Ovary (tissue), 1 donor: ENCODE data around the gene CMTM7.

Experiments
- EP300 ChIP-seq: sonication (generic); formaldehyde crosslinking; IDR thresholded peaks from one replicate; pipeline ENCODE4 v1.6.1; 2017; ENCODE audit warnings: antibody characterized with exemption
- POLR2A ChIP-seq: fragments of 450-650 bp; IDR thresholded peaks from one replicate; pipeline ENCODE4 v1.6.1; 2017; ENCODE audit warnings: antibody characterized with exemption, mild to moderate bottlenecking, moderate library complexity

DNA sequence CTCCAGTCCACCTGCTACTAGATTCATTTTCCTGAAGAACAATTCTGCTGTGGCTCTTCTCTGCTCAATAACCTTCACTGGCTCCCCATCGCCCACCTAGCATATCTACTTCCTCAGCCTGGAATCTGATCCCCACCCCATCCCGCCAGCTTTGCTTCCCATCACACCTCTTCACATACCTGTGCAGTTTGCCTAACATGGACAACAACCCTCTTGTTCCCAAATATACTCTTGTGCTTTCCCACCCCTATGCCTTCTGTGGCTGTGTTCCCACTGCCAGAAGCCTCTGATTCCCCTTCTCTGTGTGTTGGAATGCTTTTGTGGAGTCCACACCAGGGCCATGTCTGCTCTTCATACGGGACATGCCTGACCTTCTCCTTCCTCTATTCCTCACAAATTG is 29.5 kb downstream of the CMTM7 start:
- TF ChIP-seq EP300, result no peak
- TF ChIP-seq POLR2A, result no peak
